ENCODE results near the gene TMEM38B.
"Not testable (repeated sequence)": the region's sequence is repeated elsewhere in the genome, so short reads cannot be mapped to it uniquely, and the experiment has no call there.

TMEM38B gene

DNA sequence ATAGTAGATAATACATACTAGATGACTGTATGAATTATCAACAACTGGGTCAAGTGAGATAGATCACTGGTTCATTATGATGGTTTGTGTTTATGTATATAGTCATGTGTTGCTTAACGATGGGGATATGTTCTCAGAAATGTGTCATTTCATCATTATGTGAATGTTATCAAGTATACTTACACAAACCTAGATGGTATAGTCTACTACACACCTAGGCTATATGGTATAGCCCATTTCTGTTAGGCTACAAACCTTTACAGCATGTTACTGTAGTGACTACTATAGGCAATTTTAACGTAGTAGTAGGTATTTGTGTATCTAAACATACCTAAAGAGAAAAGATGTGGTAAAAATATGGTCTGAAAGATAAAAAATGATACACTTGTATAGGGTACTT, 31.0 kb downstream of the TMEM38B start:
- no peak for DNase-seq

GRCh38 chr9:105728230-105728629, 33.9 kb downstream of the TMEM38B start:
- not testable (repeated sequence) for DNase-seq

DNA sequence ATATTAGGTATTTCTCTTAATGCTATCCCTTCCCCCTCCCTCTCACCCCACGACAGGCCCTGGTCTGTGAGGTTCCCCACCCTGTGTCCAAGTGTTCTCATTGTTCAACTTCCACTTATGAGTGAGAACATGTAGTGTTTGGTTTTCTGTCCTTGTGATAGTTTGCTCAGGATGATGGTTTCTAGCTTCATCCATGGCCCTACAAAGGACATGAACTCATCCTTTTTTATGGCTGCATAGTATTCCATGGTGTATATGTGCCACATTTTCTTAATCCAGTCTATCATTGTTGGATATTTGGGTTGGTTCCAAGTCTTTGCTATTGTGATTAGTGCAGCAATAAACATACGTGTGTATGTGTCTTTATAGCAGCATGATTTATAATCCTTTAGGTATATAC, 37.1 kb downstream of the TMEM38B start:
- DNase-seq, result not testable (repeated sequence)

GRCh38 chr9:105735366-105735765, 41.0 kb downstream of the TMEM38B start:
- no peak for DNase-seq

DNA sequence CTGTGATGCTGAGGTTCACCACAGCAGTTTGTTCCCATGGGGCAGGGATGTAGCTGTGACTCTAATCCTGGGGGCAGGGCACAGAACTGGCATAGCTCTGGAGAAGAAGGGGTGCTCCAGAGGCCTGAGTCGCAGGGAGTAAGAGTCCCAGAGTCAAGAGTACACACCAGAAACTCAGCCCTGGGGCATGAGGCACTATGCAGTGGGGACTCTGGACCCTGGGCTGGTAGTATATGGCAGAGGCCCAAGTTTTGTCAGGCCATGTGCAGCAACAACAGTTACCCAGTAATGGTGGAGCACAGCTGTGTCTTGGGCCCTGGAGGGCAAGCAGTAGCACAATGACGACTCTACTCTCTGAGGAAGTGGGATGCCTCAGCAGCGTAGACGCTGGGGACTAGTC, 42.9 kb downstream of the TMEM38B start:
- DNase-seq, result no peak

- no peak for DNase-seq
Measured at GRCh38 chr9:105742088-105742487, 47.7 kb downstream of the TMEM38B start.

GRCh38 chr9:105747325-105747724, 53.0 kb downstream of the TMEM38B start:
- not testable (repeated sequence) for DNase-seq

- DNase-seq, result no peak
Measured at GRCh38 chr9:105751761-105752160, 57.4 kb downstream of the TMEM38B start.

- DNase-seq, result no peak
Measured at GRCh38 chr9:105757496-105758251, 63.3 kb downstream of the TMEM38B start.

DNA sequence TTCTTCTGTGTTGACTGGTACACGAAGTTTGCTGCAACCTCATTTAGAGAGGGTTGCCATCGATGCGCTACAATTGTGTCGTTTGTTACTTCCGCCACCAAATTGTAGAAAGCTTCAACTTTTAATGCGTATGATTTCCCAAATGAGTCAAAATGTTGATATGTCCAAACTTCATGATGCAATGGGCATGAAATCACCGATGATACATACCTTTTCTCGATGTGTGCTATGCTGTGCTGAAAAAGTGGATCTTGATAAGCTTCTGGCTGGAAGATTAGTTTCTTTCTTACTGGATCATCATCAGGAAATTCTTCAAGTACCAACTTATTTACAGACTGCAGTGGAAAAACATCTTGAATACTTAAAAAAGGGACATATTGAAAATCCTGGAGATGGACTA, 65.7 kb downstream of the TMEM38B start:
- no peak for DNase-seq

DNA sequence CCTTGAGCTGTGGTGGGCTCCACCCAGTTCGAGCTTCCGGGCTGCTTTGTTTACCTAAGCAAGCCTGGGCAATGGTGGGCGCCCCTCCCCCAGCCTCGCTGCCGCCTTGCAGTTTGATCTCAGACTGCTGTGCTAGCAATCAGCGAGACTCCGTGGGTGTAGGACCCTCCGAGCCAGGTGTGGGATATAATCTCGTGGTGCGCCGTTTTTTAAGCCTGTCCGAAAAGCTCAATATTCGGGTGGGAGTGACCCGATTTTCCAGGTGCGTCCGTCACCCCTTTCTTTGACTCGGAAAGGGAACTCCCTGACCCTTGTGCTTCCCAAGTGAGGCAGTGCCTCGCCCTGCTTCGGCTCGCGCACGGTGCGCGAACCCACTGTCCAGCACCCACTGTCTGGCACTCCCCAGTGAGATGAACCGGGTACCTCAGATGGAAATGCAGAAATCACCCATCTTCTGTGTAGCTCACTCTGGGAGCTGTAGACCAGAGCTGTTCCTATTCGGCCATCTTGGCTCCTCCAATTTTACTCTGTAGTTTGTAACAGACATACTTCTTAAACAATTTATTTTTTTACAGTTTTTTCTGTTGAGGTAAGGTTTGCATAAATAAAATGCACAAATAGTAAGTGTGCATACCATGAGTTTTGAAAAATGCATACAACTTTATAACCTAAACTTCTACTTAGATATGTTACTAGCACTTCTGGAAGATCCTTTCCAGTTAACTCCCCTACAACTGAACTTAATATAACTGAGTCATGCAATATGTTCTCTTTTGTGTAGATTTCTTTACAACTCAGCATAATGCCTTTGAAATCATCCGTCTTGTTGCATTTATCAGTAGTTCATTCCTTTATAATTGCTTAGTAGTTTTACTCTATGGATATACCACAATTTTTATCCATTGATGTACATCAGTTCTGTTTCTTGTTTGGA, 88.5 kb downstream of the TMEM38B start:
- not testable (repeated sequence) for DNase-seq

GRCh38 chr9:105783495-105783872, 89.1 kb downstream of the TMEM38B start:
- not testable (repeated sequence) for DNase-seq

GRCh38 chr9:105786796-105787195, 92.5 kb downstream of the TMEM38B start:
- DNase-seq, result not testable (repeated sequence)

DNA sequence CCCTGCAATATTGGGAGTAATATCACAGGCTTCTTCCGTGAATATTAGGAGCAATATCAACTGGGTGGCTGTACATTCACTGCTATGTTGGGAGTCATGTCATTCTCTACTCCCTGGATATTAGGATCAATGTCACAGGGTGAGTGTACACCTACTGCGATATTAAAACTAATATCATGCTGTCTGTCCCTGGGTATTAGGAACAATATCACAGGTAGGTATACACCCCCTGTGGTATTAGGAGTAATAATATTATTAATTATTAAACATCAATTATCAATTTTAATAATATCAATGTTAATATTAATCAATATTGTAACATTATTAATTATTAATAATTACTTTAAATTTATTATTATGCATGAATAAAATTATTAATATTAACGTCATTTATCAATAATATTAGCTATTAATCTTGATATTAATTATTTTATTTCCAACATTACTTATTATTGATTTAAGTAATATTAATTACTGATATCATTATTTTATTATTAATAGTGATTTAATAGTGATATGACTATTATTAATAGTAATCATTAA, 121.9 kb downstream of the TMEM38B start:
- no peak for DNase-seq

GRCh38 chr9:105816981-105817380, 122.6 kb downstream of the TMEM38B start:
- no peak for DNase-seq

GRCh38 chr9:105818903-105819302, 124.6 kb downstream of the TMEM38B start:
- no peak for DNase-seq

- DNase-seq, result no peak
Measured at GRCh38 chr9:105822814-105823213, 128.5 kb downstream of the TMEM38B start.

Measured in stimulated activated naive CD4-positive, alpha-beta T cell treated with Interleukin-2 at 50 U/mL for 16 hours (primary cell).